Inflammatory macrophage treated with lipopolysaccharide for 1 hour (primary cell): ENCODE results near the gene SCN2B.

Experiments
- DNase-seq, 2 donors: peaks; one replicate each; pipeline ENCODE4 v3.0.0-alpha.2; 2020 to 2022

Gene SCN2B

GRCh38 chr11:118152552-118153471 is 23.6 kb downstream of the SCN2B start, which contains the start of gene SCN4B:
TSS of gene SCN4B (minus strand) at chr11:118152823. CDS start at chr11:118152673, 150 bp downstream.
- peak; percentile 13 to 23 for DNase-seq

- DNase-seq = no peak
Observed at GRCh38 chr11:118152020-118152551, 24.4 kb downstream of the SCN2B start.

GRCh38 chr11:118151431-118151830 is 25.0 kb downstream of the SCN2B start:
- no peak for DNase-seq

GRCh38 chr11:118149493-118149892 is 26.9 kb downstream of the SCN2B start:
- DNase-seq = no peak

GRCh38 chr11:118148856-118149255 is 27.6 kb downstream of the SCN2B start:
- no peak for DNase-seq

GRCh38 chr11:118148240-118148639 is 28.2 kb downstream of the SCN2B start:
- no peak for DNase-seq

GRCh38 chr11:118147502-118147901 is 28.9 kb downstream of the SCN2B start:
- DNase-seq = peak; percentile 9 to 13

GRCh38 chr11:118146554-118146953 is 29.9 kb downstream of the SCN2B start:
- DNase-seq = no peak

- peak; percentile 66 to 83 for DNase-seq
Observed at GRCh38 chr11:118145285-118146227, 30.9 kb downstream of the SCN2B start.

- DNase-seq = no peak
Observed at GRCh38 chr11:118144301-118145268, 31.9 kb downstream of the SCN2B start.

- no peak for DNase-seq
Observed at GRCh38 chr11:118143661-118144185, 32.7 kb downstream of the SCN2B start.

- peak; percentile 64 to 68 for DNase-seq
Observed at GRCh38 chr11:118142809-118143208, 33.6 kb downstream of the SCN2B start.

GRCh38 chr11:118142081-118142480 is 34.4 kb downstream of the SCN2B start:
- peak; percentile 22 to 24 for DNase-seq

GRCh38 chr11:118139578-118139977 is 36.9 kb downstream of the SCN2B start:
- no peak for DNase-seq

GRCh38 chr11:118138839-118139420 is 37.5 kb downstream of the SCN2B start:
- no peak for DNase-seq

GRCh38 chr11:118136801-118137200 is 39.6 kb downstream of the SCN2B start:
- DNase-seq = no peak

- no peak for DNase-seq
Observed at GRCh38 chr11:118136341-118136740, 40.1 kb downstream of the SCN2B start.

- DNase-seq = no peak
Observed at GRCh38 chr11:118135796-118136165, 40.7 kb downstream of the SCN2B start.

GRCh38 chr11:118135051-118135795 is 41.2 kb downstream of the SCN2B start:
- no peak for DNase-seq

- no peak for DNase-seq
Observed at GRCh38 chr11:118133816-118134215, 42.6 kb downstream of the SCN2B start.
